ENCODE results near the gene CHAT. TPM values are rescaled to one million over a fixed set of nuclear protein-coding genes. Genes with fewer than 3 reads are reported as not detected.
"Not testable (repeated sequence)": the region's sequence is repeated elsewhere in the genome, so short reads cannot be mapped to it uniquely, and the experiment has no call there.

Gene CHAT
- total RNA-seq, 2 donors from 2014 or later, result 0.40 TPM; not detected in 1

- intact Hi-C loops (cut with DNase I), result no loop called here
- no peaks in the 10 kb centered on the region for H3K9me3 ChIP-seq
- H3K4me3 ChIP-seq, result no peak within 1 kb of the TSS
- no peaks in the 10 kb centered on the region for H3K4me1 ChIP-seq (replicated peaks)
- TF ChIP-seq POLR2A (IDR thresholded peaks at IDR 0.05) (no peak), POLR2AphosphoS5 (IDR thresholded peaks at IDR 0.05) (no peak)
- no peaks in the 10 kb centered on the region for H3K36me3 ChIP-seq
- no peak within 1 kb of the TSS for H3K27ac ChIP-seq
- H3K27me3 ChIP-seq (replicated peaks; ENCODE audit: insufficient read depth), result no peaks in the 10 kb centered on the region
- WGBS, result 7% methylated on average over 35 of the region's 36 CpGs
- no peak for DNase-seq (ENCODE audit: low spot score)
These were observed 65.7 kb downstream of the CHAT start, which contains the start of gene C10orf53 for GRCh38 chr10:49679480-49679893. Gene C10orf53, plus strand, starts transcription at chr10:49679651. Its CDS starts 47 bp downstream, at chr10:49679698.

DNA sequence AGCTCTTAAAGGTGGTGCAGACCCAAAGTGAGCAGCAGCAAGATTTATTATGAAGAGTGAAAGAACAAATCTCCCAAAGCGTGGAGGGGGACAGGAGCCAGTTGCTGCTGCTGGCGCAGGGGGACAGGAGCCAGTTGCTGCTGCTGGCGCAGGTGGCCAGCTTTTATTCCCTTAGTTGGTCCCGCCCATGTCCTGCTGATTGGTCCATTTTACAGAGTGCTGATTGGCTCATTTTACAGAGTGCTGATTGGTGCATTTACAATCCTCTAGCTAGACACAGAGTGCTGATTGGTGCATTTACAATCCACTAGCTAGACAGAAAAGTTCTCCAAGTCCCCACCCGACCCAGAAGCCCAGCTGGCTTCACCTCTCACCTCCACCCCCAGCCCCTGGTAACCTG lies 68.6 kb downstream of the CHAT start:
- 75% methylated on average over 2 of the region's 5 CpGs for WGBS
- H3K4me3 ChIP-seq; H3K36me3 ChIP-seq; H3K27me3 ChIP-seq (replicated peaks; ENCODE audit: insufficient read depth); H3K27ac ChIP-seq; DNase-seq (ENCODE audit: low spot score); H3K4me1 ChIP-seq (replicated peaks); intact Hi-C loops (cut with DNase I); H3K9me3 ChIP-seq: not testable (repeated sequence)

- no peaks in the 10 kb centered on the region for H3K27me3 ChIP-seq (replicated peaks; ENCODE audit: insufficient read depth)
- no peak for TF ChIP-seq CTCF (IDR thresholded peaks at IDR 0.05)
- H3K9me3 ChIP-seq, result no peaks in the 10 kb centered on the region
- intact Hi-C loops (cut with DNase I), result no loop called here
- H3K36me3 ChIP-seq, result no peaks in the 10 kb centered on the region
- 94% methylated on average over 2 of the region's 2 CpGs for WGBS
- H3K27ac ChIP-seq, result no peak overlapping the region
- no peak for DNase-seq (ENCODE audit: low spot score)
- no peak overlapping the region for H3K4me3 ChIP-seq
- H3K4me1 ChIP-seq (replicated peaks), result no peaks in the 10 kb centered on the region
These were observed 69.0 kb downstream of the CHAT start for GRCh38 chr10:49682879-49683278.

GRCh38 chr10:49686651-49687050 lies 72.8 kb downstream of the CHAT start:
- peaks cover 3% of the 10 kb centered on the region for H3K27me3 ChIP-seq (replicated peaks; ENCODE audit: insufficient read depth)
- no peak overlapping the region for H3K27ac ChIP-seq
- no peak overlapping the region for H3K4me3 ChIP-seq
- WGBS, result 42% methylated on average over 4 of the region's 4 CpGs
- no peaks in the 10 kb centered on the region for H3K36me3 ChIP-seq
- no peaks in the 10 kb centered on the region for H3K4me1 ChIP-seq (replicated peaks)
- intact Hi-C loops (cut with DNase I), result no loop called here
- no peaks in the 10 kb centered on the region for H3K9me3 ChIP-seq
- no peak for DNase-seq (ENCODE audit: low spot score)
- TF ChIP-seq CTCF (IDR thresholded peaks at IDR 0.05) (no peak), POLR2AphosphoS5 (IDR thresholded peaks at IDR 0.05) (no peak), POLR2A (IDR thresholded peaks at IDR 0.05) (no peak)

GRCh38 chr10:49688261-49688846 lies 74.5 kb downstream of the CHAT start:
- TF ChIP-seq POLR2AphosphoS5 (IDR thresholded peaks at IDR 0.05) (no peak), POLR2A (IDR thresholded peaks at IDR 0.05) (no peak), CTCF (IDR thresholded peaks at IDR 0.05) (no peak)
- DNase-seq (ENCODE audit: low spot score), result no peak
- H3K4me3 ChIP-seq, result no peak overlapping the region
- no peaks in the 10 kb centered on the region for H3K36me3 ChIP-seq
- no peaks in the 10 kb centered on the region for H3K9me3 ChIP-seq
- no peak overlapping the region for H3K27ac ChIP-seq
- intact Hi-C loops (cut with DNase I), result no loop called here
- 17% methylated on average over 8 of the region's 8 CpGs for WGBS
- no peaks in the 10 kb centered on the region for H3K4me1 ChIP-seq (replicated peaks)
- H3K27me3 ChIP-seq (replicated peaks; ENCODE audit: insufficient read depth), result peaks cover 3% of the 10 kb centered on the region

DNA sequence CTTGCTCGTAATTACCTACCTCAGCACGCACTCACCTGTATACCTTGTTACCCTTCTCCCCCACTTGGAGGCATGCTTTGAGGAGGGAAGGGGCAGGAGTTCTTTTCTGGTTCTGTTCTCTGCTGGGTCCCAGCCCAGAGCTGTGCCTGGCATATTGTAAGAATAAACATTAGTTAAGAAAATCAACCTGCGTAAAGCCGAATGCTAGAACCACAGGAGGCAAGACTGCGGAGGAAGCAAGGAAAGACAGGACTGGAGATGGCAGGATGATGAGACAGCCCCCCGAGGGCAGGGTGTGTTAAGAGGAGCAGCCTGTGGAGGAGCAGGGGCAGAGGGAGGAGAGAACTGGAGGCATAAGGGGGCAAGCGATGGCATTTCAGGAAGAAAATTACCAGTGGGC lies 75.1 kb downstream of the CHAT start:
- no peak overlapping the region for H3K4me3 ChIP-seq
- no peak for TF ChIP-seq POLR2AphosphoS5 (IDR thresholded peaks at IDR 0.05)
- TF ChIP-seq CTCF (IDR thresholded peaks at IDR 0.05), result no peak
- TF ChIP-seq POLR2A (IDR thresholded peaks at IDR 0.05), result no peak
- H3K9me3 ChIP-seq, result no peaks in the 10 kb centered on the region
- H3K36me3 ChIP-seq, result no peaks in the 10 kb centered on the region
- H3K27ac ChIP-seq, result no peak overlapping the region
- no peak for DNase-seq (ENCODE audit: low spot score)
- WGBS, result 24% methylated on average over 7 of the region's 7 CpGs
- no peaks in the 10 kb centered on the region for H3K4me1 ChIP-seq (replicated peaks)
- intact Hi-C loops (cut with DNase I), result no loop called here
- H3K27me3 ChIP-seq (replicated peaks; ENCODE audit: insufficient read depth), result peaks cover 3% of the 10 kb centered on the region
